ENCODE data around the gene TSPEAR.

DNA sequence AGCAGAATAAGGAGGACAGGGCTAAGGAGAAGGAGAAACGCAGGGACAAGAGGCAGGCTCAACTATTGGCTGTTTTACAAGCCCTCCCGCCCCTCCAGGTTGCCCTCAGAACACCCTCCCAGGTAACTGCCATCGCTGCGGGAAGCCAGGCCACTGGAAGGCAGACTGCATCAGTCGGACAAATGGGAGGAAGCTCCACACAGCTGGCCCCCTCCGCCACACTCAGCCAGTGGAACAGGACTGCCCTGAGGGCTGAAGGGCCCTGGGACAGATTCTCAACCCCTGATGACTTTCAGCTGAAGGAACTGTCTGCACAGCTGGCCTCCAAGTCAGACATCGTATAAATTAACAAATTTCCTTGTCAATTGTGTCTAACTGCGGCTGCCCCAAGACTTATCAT is 234.2 kb downstream of the TSPEAR start:
- TF ChIP-seq, protein P1, sequence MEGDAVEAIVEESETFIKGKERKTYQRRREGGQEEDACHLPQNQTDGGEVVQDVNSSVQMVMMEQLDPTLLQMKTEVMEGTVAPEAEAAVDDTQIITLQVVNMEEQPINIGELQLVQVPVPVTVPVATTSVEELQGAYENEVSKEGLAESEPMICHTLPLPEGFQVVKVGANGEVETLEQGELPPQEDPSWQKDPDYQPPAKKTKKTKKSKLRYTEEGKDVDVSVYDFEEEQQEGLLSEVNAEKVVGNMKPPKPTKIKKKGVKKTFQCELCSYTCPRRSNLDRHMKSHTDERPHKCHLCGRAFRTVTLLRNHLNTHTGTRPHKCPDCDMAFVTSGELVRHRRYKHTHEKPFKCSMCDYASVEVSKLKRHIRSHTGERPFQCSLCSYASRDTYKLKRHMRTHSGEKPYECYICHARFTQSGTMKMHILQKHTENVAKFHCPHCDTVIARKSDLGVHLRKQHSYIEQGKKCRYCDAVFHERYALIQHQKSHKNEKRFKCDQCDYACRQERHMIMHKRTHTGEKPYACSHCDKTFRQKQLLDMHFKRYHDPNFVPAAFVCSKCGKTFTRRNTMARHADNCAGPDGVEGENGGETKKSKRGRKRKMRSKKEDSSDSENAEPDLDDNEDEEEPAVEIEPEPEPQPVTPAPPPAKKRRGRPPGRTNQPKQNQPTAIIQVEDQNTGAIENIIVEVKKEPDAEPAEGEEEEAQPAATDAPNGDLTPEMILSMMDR (IDR thresholded peaks at IDR 0.05 in 4 of 5, conservative IDR thresholded peaks at IDR 0.05 in 1 of 5), result no peak
- TF ChIP-seq POLR2A (IDR thresholded peaks at IDR 0.05), result no peak

Measured in gastrocnemius medialis (tissue), 4 donors.